BE2C (cell line): ENCODE data around the gene PAX8.

Experiments used
- DNase-seq: peaks from one replicate; pipeline ENCODE4 v3.0.0-alpha.2; 2020
- H3K27me3 ChIP-seq: fragments of 250-450 bp; sonication (Bioruptor Pico); 2 replicates; pipeline ENCODE4 v1.5.1; 2020; ENCODE audit warnings: mild to moderate bottlenecking
- H3K36me3 ChIP-seq: fragments of 250-450 bp; sonication (Bioruptor Pico); 2 replicates; pipeline ENCODE4 v1.5.1; 2020; ENCODE audit warnings: mild to moderate bottlenecking
- H3K4me1 ChIP-seq: fragments of 250-450 bp; sonication (Bioruptor Pico); 2 replicates; pipeline ENCODE4 v1.5.1; 2020
- H3K4me3 ChIP-seq: 2 replicates; pipeline ENCODE4 v1.5.1; 2011; ENCODE audit warnings: low read depth, low read length
- H3K9me3 ChIP-seq: fragments of 250-450 bp; sonication (Bioruptor Pico); 2 replicates; pipeline ENCODE4 v1.5.1; 2020
- TF ChIP-seq, protein P1 (sequence below): IDR thresholded peaks from 2 replicates; pipeline ENCODE4 v1.5.1; 2012; ENCODE audit warnings: mild to moderate bottlenecking, low read depth, low read length

PAX8 gene

DNA sequence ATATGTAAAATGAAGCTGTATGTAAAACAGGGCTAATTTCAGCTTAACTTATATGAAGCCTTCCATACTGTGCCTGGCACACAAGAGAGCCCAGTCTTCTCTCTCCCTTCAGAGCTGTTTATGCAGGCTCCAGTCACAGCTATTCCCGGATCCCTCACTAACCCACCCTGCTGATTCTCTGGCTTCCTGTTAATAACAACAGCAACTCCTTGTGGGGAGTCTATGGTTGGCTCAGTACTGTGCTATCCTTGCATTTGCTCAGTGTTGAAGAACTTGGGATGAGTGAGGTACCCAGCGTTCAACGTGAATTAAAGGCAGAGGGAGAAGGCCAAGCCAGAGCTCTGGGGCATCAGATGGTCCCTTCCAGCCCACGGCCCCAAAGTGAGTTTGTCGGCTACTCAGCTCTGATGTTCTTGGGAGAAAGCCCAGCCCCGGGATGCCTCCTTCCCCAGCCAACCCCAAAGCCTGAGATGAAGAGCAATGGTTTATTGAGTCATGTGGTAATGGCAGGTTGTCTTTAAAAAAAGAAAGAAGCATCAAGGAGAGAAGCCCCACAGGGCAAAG, 61.7 kb downstream of the PAX8 start:
- no peak for DNase-seq
- no peak overlapping the region for H3K4me3 ChIP-seq
- H3K4me1 ChIP-seq: no peaks in the 10 kb centered on the region

DNA sequence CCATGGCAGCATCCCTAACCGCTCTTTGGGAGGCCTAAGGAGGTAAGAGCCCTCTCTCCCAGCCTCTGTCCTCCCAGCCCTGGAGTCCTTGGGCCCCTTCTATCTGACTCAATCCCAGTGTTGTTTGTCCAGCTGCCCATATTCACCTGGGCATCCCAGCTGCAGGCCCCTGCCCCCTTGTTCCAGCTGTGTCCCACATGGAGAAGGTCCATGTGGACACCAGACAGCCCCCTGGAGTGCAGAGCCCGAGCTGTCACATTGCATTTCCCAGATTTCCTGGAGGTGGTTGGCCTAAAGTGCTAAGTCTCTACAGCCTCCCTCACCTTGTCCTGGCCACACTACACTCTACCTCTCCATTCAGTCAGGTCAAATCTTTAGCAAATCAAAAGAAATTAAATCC, 62.4 kb downstream of the PAX8 start:
- H3K36me3 ChIP-seq: no peaks in the 10 kb centered on the region
- no peak for DNase-seq
- H3K9me3 ChIP-seq: no peaks in the 10 kb centered on the region
- H3K27me3 ChIP-seq: no peaks in the 10 kb centered on the region
- no peak overlapping the region for H3K4me3 ChIP-seq
- TF ChIP-seq, protein P1, sequence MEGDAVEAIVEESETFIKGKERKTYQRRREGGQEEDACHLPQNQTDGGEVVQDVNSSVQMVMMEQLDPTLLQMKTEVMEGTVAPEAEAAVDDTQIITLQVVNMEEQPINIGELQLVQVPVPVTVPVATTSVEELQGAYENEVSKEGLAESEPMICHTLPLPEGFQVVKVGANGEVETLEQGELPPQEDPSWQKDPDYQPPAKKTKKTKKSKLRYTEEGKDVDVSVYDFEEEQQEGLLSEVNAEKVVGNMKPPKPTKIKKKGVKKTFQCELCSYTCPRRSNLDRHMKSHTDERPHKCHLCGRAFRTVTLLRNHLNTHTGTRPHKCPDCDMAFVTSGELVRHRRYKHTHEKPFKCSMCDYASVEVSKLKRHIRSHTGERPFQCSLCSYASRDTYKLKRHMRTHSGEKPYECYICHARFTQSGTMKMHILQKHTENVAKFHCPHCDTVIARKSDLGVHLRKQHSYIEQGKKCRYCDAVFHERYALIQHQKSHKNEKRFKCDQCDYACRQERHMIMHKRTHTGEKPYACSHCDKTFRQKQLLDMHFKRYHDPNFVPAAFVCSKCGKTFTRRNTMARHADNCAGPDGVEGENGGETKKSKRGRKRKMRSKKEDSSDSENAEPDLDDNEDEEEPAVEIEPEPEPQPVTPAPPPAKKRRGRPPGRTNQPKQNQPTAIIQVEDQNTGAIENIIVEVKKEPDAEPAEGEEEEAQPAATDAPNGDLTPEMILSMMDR: no peak
- no peaks in the 10 kb centered on the region for H3K4me1 ChIP-seq

More for the DNA sequence above, 61.7 kb downstream of the PAX8 start:
- Histone ChIP-seq H3K36me3 (no peaks in the 10 kb centered on the region), H3K9me3 (no peaks in the 10 kb centered on the region), H3K27me3 (no peaks in the 10 kb centered on the region)
- TF ChIP-seq, protein P1: no peak

DNA sequence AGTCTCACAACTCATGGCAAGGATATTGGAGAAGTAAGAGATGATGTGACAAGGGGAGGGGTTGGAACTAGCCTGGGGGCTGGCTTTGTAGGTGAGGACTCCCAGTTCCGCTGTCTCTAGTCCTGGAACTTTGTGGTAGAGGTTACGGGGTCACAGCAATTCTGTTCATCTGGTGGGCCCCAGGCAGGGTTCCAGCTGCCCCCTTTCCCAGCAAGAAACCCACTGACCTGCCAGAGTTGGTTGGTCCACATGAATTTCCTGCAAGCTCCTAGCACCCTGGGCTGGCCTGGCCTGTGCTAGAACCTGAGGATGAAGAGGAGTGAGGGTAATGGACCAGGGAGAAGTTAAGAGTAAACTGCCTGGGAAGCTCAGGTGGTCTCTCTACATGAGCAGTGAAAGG, 63.7 kb downstream of the PAX8 start:
- no peak for DNase-seq
- H3K4me3 ChIP-seq: no peak overlapping the region
- no peaks in the 10 kb centered on the region for H3K4me1 ChIP-seq

DNA sequence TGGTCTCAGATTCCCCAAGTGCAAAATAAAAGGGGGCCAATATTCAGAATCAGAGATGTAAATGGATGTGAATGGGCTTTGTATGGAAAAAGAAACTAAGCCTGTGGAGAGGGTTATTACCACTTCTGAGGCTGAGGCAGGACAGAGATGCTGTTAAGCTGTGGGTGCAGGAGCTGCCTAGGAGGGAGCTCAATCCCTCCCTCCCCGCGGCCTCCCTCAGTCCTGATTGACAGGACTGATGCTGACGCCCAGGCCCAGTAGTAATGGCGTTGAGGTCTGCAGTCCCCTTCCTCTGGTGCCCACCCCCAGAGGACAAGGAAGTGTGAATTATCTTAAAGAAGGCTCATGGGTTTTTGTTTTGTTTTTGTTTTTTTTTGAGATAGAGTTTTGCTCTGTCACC, 64.6 kb downstream of the PAX8 start:
- TF ChIP-seq, protein P1: no peak
- Histone ChIP-seq H3K27me3 (no peaks in the 10 kb centered on the region), H3K4me1 (no peaks in the 10 kb centered on the region), H3K9me3 (no peaks in the 10 kb centered on the region), H3K4me3 (no peak overlapping the region), H3K36me3 (no peaks in the 10 kb centered on the region)
- DNase-seq: no peak

More for the DNA sequence above, 63.7 kb downstream of the PAX8 start:
- Histone ChIP-seq H3K36me3 (no peaks in the 10 kb centered on the region), H3K27me3 (no peaks in the 10 kb centered on the region), H3K9me3 (no peaks in the 10 kb centered on the region)
- TF ChIP-seq, protein P1: no peak

DNA sequence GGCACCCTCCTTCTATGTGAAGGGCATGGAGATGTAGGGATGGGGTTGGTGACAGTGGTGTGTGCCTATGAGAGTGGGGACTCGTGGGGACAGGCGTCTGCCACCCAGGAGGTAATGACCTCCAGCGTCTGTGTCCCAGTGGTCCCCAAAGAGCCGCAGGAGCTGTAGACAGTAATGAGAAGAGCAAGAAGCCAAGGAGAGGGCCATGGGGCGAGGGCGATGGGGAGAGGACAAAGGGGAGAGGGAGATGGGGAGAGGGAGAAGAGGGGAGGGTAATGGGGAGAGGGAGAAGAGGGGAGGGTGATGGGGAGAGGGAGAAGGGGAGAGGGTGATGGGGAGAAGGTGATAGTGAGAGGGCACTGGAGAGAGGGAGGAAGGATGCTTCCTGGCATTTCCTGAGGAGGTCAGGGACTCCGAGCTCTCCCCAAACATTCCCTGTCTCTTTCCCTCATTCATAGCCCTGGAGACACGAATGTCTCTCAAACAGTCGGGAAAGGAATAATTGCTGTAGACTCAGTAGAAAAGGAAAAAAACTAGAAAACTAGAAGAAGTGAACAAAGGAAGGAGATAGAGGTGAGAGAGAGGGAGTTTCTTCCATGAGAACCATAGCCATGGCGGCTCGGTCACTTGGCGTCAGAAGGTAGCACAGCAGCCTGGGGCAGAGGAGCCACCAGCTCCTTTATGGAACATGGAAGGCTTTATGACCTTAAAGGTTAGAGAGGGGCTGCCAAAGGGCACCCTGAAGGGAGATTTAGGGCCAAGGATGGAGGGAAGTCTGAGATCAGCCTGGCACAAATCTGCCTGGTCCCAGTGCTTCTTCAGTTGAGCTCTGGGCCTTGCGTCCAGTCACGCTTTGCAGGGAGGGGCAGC, 65.4 kb downstream of the PAX8 start:
- Histone ChIP-seq H3K4me3 (no peak overlapping the region), H3K27me3 (no peaks in the 10 kb centered on the region), H3K4me1 (no peaks in the 10 kb centered on the region), H3K36me3 (no peaks in the 10 kb centered on the region), H3K9me3 (no peaks in the 10 kb centered on the region)
- TF ChIP-seq, protein P1: no peak
- no peak for DNase-seq
